Neural cell (in vitro differentiated cells): ENCODE measurements around the gene COBL.

ENCODE experiments used
- EZH2 ChIP-seq: fragments of 200-600, 300-800 bp; shearing (Covaris generic), sonication (generic); IDR thresholded peaks from 2 replicates; pipeline ENCODE4 v1.6.1; 2014; ENCODE audit warnings: antibody characterized with exemption, low read length, borderline replicate concordance, mild to moderate bottlenecking; ENCODE audit not compliant: insufficient read depth, poor library complexity, severe bottlenecking
- POLR2AphosphoS5 ChIP-seq: IDR thresholded peaks from 2 replicates; pipeline ENCODE4 v1.6.1; 2012
- TF ChIP-seq, protein P1 (sequence below): IDR thresholded peaks from 2 replicates; pipeline ENCODE4 v1.6.1; 2012; ENCODE audit warnings: borderline replicate concordance
- TF ChIP-seq, protein P2 (sequence below): fragments of 450-650 bp; IDR thresholded peaks from 2 replicates; pipeline ENCODE4 v1.5.1; 2014; ENCODE audit warnings: antibody characterized with exemption, mild to moderate bottlenecking, moderate library complexity; ENCODE audit not compliant: poor library complexity, severe bottlenecking

DNA sequence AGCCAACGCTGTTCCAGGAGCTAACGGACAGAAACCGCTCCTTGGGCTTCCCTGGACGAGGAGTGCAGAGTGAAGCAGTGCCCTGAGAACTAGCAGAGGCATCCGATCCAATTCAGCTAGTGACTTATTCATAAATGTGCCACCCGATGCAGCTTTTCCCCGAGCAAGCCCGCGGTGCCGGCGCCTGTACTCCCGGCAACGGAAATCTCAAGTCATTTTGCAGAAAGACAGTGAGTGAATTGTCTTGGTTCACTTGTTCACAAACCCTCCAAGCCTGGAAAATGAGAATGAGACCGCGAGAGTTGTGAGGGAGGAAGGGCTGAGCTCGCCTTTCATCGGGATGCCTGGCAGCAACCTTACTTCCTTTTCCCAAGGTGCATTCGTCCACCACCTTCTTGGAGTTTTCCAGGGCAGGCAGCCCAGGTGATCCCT lies 87.5 kb downstream of the COBL start:
- TF ChIP-seq EZH2 (no peak), POLR2AphosphoS5 (no peak)
- TF ChIP-seq, protein P1, sequence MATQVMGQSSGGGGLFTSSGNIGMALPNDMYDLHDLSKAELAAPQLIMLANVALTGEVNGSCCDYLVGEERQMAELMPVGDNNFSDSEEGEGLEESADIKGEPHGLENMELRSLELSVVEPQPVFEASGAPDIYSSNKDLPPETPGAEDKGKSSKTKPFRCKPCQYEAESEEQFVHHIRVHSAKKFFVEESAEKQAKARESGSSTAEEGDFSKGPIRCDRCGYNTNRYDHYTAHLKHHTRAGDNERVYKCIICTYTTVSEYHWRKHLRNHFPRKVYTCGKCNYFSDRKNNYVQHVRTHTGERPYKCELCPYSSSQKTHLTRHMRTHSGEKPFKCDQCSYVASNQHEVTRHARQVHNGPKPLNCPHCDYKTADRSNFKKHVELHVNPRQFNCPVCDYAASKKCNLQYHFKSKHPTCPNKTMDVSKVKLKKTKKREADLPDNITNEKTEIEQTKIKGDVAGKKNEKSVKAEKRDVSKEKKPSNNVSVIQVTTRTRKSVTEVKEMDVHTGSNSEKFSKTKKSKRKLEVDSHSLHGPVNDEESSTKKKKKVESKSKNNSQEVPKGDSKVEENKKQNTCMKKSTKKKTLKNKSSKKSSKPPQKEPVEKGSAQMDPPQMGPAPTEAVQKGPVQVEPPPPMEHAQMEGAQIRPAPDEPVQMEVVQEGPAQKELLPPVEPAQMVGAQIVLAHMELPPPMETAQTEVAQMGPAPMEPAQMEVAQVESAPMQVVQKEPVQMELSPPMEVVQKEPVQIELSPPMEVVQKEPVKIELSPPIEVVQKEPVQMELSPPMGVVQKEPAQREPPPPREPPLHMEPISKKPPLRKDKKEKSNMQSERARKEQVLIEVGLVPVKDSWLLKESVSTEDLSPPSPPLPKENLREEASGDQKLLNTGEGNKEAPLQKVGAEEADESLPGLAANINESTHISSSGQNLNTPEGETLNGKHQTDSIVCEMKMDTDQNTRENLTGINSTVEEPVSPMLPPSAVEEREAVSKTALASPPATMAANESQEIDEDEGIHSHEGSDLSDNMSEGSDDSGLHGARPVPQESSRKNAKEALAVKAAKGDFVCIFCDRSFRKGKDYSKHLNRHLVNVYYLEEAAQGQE: no peak
- TF ChIP-seq, protein P2, sequence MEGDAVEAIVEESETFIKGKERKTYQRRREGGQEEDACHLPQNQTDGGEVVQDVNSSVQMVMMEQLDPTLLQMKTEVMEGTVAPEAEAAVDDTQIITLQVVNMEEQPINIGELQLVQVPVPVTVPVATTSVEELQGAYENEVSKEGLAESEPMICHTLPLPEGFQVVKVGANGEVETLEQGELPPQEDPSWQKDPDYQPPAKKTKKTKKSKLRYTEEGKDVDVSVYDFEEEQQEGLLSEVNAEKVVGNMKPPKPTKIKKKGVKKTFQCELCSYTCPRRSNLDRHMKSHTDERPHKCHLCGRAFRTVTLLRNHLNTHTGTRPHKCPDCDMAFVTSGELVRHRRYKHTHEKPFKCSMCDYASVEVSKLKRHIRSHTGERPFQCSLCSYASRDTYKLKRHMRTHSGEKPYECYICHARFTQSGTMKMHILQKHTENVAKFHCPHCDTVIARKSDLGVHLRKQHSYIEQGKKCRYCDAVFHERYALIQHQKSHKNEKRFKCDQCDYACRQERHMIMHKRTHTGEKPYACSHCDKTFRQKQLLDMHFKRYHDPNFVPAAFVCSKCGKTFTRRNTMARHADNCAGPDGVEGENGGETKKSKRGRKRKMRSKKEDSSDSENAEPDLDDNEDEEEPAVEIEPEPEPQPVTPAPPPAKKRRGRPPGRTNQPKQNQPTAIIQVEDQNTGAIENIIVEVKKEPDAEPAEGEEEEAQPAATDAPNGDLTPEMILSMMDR: no peak
